BLaER1 (cell line): Measurements from ENCODE around the gene PDE7B.

Experiments used
- H3K27ac ChIP-seq: shearing (Covaris generic); formaldehyde crosslinking; 2 replicates; pipeline ENCODE4 v1.8.1; 2022
- H3K27me3 ChIP-seq: shearing (Covaris generic); formaldehyde crosslinking; 2 replicates; pipeline ENCODE4 v1.8.1; 2022
- H3K36me3 ChIP-seq: shearing (Covaris generic); formaldehyde crosslinking; 2 replicates; pipeline ENCODE4 v1.8.1; 2022
- H3K4me1 ChIP-seq: shearing (Covaris generic); formaldehyde crosslinking; 2 replicates; pipeline ENCODE4 v1.8.1; 2022
- H3K4me2 ChIP-seq: shearing (Covaris generic); formaldehyde crosslinking; 2 replicates; pipeline ENCODE4 v1.8.1; 2022
- H3K4me3 ChIP-seq: shearing (Covaris generic); formaldehyde crosslinking; 2 replicates; pipeline ENCODE4 v1.8.1; 2022
- H3K9ac ChIP-seq: shearing (Covaris generic); formaldehyde crosslinking; 2 replicates; pipeline ENCODE4 v1.8.1; 2022
- H3K9me3 ChIP-seq: shearing (Covaris generic); formaldehyde crosslinking; 2 replicates; pipeline ENCODE4 v1.8.1; 2022
- H4K20me1 ChIP-seq: shearing (Covaris generic); formaldehyde crosslinking; 2 replicates; pipeline ENCODE4 v1.8.1; 2022
- Cebpa-rat ChIP-seq: shearing (Covaris generic); IDR thresholded peaks from 2 replicates; pipeline ENCODE4 v1.8.1; 2022

The PDE7B gene

GRCh38 chr6:135972150-135972549, 120.6 kb downstream of the PDE7B start:
- H3K36me3 ChIP-seq = no peaks in the 10 kb centered on the region
- H3K9ac ChIP-seq = no peak overlapping the region
- H3K9me3 ChIP-seq = no peaks in the 10 kb centered on the region
- H3K4me3 ChIP-seq = no peak overlapping the region
- no peak for TF ChIP-seq Cebpa-rat
- no peak overlapping the region for H3K27ac ChIP-seq
- H3K4me2 ChIP-seq = no peak overlapping the region
- no peaks in the 10 kb centered on the region for H4K20me1 ChIP-seq
- H3K27me3 ChIP-seq = no peaks in the 10 kb centered on the region
- H3K4me1 ChIP-seq = no peaks in the 10 kb centered on the region

- Histone ChIP-seq H3K9ac (no peak overlapping the region), H4K20me1 (no peaks in the 10 kb centered on the region), H3K4me2 (no peak overlapping the region), H3K27ac (no peak overlapping the region), H3K27me3 (no peaks in the 10 kb centered on the region), H3K9me3 (no peaks in the 10 kb centered on the region), H3K36me3 (no peaks in the 10 kb centered on the region), H3K4me3 (no peak overlapping the region), H3K4me1 (no peaks in the 10 kb centered on the region)
- no peak for TF ChIP-seq Cebpa-rat
Observed at GRCh38 chr6:135972586-135972985, 121.1 kb downstream of the PDE7B start.

- Histone ChIP-seq H4K20me1 (no peaks in the 10 kb centered on the region), H3K9me3 (no peaks in the 10 kb centered on the region), H3K27ac (no peak overlapping the region), H3K36me3 (no peaks in the 10 kb centered on the region), H3K4me2 (no peak overlapping the region), H3K4me3 (no peak overlapping the region), H3K9ac (no peak overlapping the region), H3K27me3 (no peaks in the 10 kb centered on the region), H3K4me1 (no peaks in the 10 kb centered on the region)
- no peak for TF ChIP-seq Cebpa-rat
Observed at GRCh38 chr6:135974426-135974825, 122.9 kb downstream of the PDE7B start.

GRCh38 chr6:135976585-135976984, 125.1 kb downstream of the PDE7B start:
- no peak overlapping the region for H3K4me2 ChIP-seq
- no peak for TF ChIP-seq Cebpa-rat
- no peaks in the 10 kb centered on the region for H3K9me3 ChIP-seq
- no peaks in the 10 kb centered on the region for H3K4me1 ChIP-seq
- no peaks in the 10 kb centered on the region for H3K27me3 ChIP-seq
- no peak overlapping the region for H3K9ac ChIP-seq
- no peak overlapping the region for H3K4me3 ChIP-seq
- H3K36me3 ChIP-seq = no peaks in the 10 kb centered on the region
- no peak overlapping the region for H3K27ac ChIP-seq
- H4K20me1 ChIP-seq = no peaks in the 10 kb centered on the region

GRCh38 chr6:135983093-135983492, 131.6 kb downstream of the PDE7B start:
- Histone ChIP-seq H3K27me3 (no peaks in the 10 kb centered on the region), H3K4me2 (no peak overlapping the region), H4K20me1 (no peaks in the 10 kb centered on the region), H3K4me1 (no peaks in the 10 kb centered on the region), H3K9ac (no peak overlapping the region), H3K27ac (no peak overlapping the region), H3K4me3 (no peak overlapping the region), H3K9me3 (no peaks in the 10 kb centered on the region), H3K36me3 (no peaks in the 10 kb centered on the region)
- no peak for TF ChIP-seq Cebpa-rat

GRCh38 chr6:135983718-135984343, 132.3 kb downstream of the PDE7B start:
- Histone ChIP-seq H4K20me1 (no peaks in the 10 kb centered on the region), H3K9ac (no peak overlapping the region), H3K4me1 (no peaks in the 10 kb centered on the region), H3K27ac (no peak overlapping the region), H3K9me3 (no peaks in the 10 kb centered on the region), H3K4me2 (no peak overlapping the region), H3K36me3 (no peaks in the 10 kb centered on the region), H3K27me3 (no peaks in the 10 kb centered on the region), H3K4me3 (no peak overlapping the region)
- TF ChIP-seq Cebpa-rat = no peak

GRCh38 chr6:135985471-135985870, 134.0 kb downstream of the PDE7B start:
- Histone ChIP-seq H4K20me1 (no peaks in the 10 kb centered on the region), H3K9ac (no peak overlapping the region), H3K27me3 (no peaks in the 10 kb centered on the region), H3K4me3 (no peak overlapping the region), H3K9me3 (no peaks in the 10 kb centered on the region), H3K4me1 (no peaks in the 10 kb centered on the region), H3K36me3 (no peaks in the 10 kb centered on the region), H3K27ac (no peak overlapping the region), H3K4me2 (no peak overlapping the region)
- TF ChIP-seq Cebpa-rat = no peak

GRCh38 chr6:135987226-135987625, 135.7 kb downstream of the PDE7B start:
- H3K9ac ChIP-seq = no peak overlapping the region
- no peaks in the 10 kb centered on the region for H3K27me3 ChIP-seq
- no peak overlapping the region for H3K4me2 ChIP-seq
- no peaks in the 10 kb centered on the region for H4K20me1 ChIP-seq
- no peaks in the 10 kb centered on the region for H3K4me1 ChIP-seq
- no peak overlapping the region for H3K27ac ChIP-seq
- no peak for TF ChIP-seq Cebpa-rat
- H3K36me3 ChIP-seq = no peaks in the 10 kb centered on the region
- no peaks in the 10 kb centered on the region for H3K9me3 ChIP-seq
- H3K4me3 ChIP-seq = no peak overlapping the region

- H3K9me3 ChIP-seq = no peaks in the 10 kb centered on the region
- H3K27ac ChIP-seq = no peak overlapping the region
- H3K4me2 ChIP-seq = no peak overlapping the region
Observed at GRCh38 chr6:135990439-135990838, 138.9 kb downstream of the PDE7B start.

GRCh38 chr6:135990855-135991464, 139.5 kb downstream of the PDE7B start:
- Histone ChIP-seq H3K36me3 (no peaks in the 10 kb centered on the region), H4K20me1 (no peaks in the 10 kb centered on the region), H3K9ac (no peak overlapping the region), H3K9me3 (no peaks in the 10 kb centered on the region), H3K4me2 (no peak overlapping the region), H3K4me1 (no peaks in the 10 kb centered on the region), H3K27me3 (no peaks in the 10 kb centered on the region), H3K4me3 (no peak overlapping the region), H3K27ac (no peak overlapping the region)
- no peak for TF ChIP-seq Cebpa-rat

More at GRCh38 chr6:135990439-135990838, 138.9 kb downstream of the PDE7B start:
- H3K27me3 ChIP-seq = no peaks in the 10 kb centered on the region
- H3K4me1 ChIP-seq = no peaks in the 10 kb centered on the region
- H3K36me3 ChIP-seq = no peaks in the 10 kb centered on the region
- H4K20me1 ChIP-seq = no peaks in the 10 kb centered on the region
- no peak overlapping the region for H3K4me3 ChIP-seq
- no peak overlapping the region for H3K9ac ChIP-seq
- no peak for TF ChIP-seq Cebpa-rat
